GM12874 (cell line): ENCODE data around the gene RAB11A.

ENCODE experiments used
- CTCF ChIP-seq: IDR thresholded peaks from 2 replicates; pipeline ENCODE4 v1.5.1; 2011; ENCODE audit warnings: low read depth, mild to moderate bottlenecking, control low read depth, low read length, moderate library complexity; ENCODE audit not compliant: insufficient read depth

RAB11A gene

GRCh38 chr15:65917407-65917756 lies 48.1 kb downstream of the RAB11A start:
- no peak for TF ChIP-seq CTCF

GRCh38 chr15:65917936-65918335 lies 48.6 kb downstream of the RAB11A start:
- no peak for TF ChIP-seq CTCF

- no peak for TF ChIP-seq CTCF
Observed at GRCh38 chr15:65918357-65918920, 49.1 kb downstream of the RAB11A start.

- TF ChIP-seq CTCF = no peak
Observed at GRCh38 chr15:65918945-65919344, 49.7 kb downstream of the RAB11A start.

- no peak for TF ChIP-seq CTCF
Observed at GRCh38 chr15:65919353-65919752, 50.1 kb downstream of the RAB11A start.

GRCh38 chr15:65920121-65920520 lies 50.8 kb downstream of the RAB11A start:
- no peak for TF ChIP-seq CTCF

GRCh38 chr15:65920825-65921309 lies 51.6 kb downstream of the RAB11A start:
- TF ChIP-seq CTCF = no peak

GRCh38 chr15:65921780-65922179 lies 52.5 kb downstream of the RAB11A start:
- no peak for TF ChIP-seq CTCF
